ENCODE results near the gene THOP1. TPM values are rescaled to one million over a fixed set of nuclear protein-coding genes. Genes with fewer than 3 reads are reported as not detected.

Gene THOP1
- total RNA-seq, 1 experiment from 2014 or later: 143 TPM

- no TSS peak for BruUV-seq (replicated peaks)
- intact Hi-C loops (cut with micrococcal nuclease; ENCODE audit: unreplicated experiment) (no loop called here), in situ Hi-C loops (cut with HindIII; ENCODE audit: low pct_unique_long_range_greater_than_20kb, low sequenced_read_pairs) (no loop called here)
- ChIA-PET POLR2A (no interaction called here), CTCF (no interaction called here)
- no peak overlapping the region for H3K27ac ChIP-seq (ENCODE audit: low read length)
- ATAC-seq: no peak
- TF ChIP-seq REST (IDR thresholded peaks at IDR 0.05; ENCODE audit: insufficient read depth in 1 of 2, low read depth in 2 of 2, low read length in 1 of 2) (no peak), TCF7L2 (IDR thresholded peaks at IDR 0.05; ENCODE audit: low read depth, low read length) (no peak), SIN3A (IDR thresholded peaks at IDR 0.05; ENCODE audit: borderline replicate concordance, insufficient read depth, low read depth, low read length) (no peak), CTCF (IDR thresholded peaks at IDR 0.05) (no peak), POLR2AphosphoS5 (IDR thresholded peaks at IDR 0.05; ENCODE audit: low read depth, low read length) (no peak)
- no peaks in the 10 kb centered on the region for H3K36me3 ChIP-seq (ENCODE audit: control insufficient read depth, insufficient read depth, low read length)
- H3K9me3 ChIP-seq (ENCODE audit: control insufficient read depth, insufficient read depth, low read depth, low read length): peaks cover 15% of the 10 kb centered on the region
- H3K27me3 ChIP-seq (ENCODE audit: control insufficient read depth, insufficient read depth, low read length): no peaks in the 10 kb centered on the region
- no peak overlapping the region for H3K4me3 ChIP-seq (ENCODE audit: low read depth in 2 of 2, low read length in 2 of 2)
- H3K4me1 ChIP-seq (ENCODE audit: control insufficient read depth, insufficient read depth, low read length): no peaks in the 10 kb centered on the region
- no peak for DNase-seq (ENCODE audit: low read depth, low spot score)
Measured at GRCh38 chr19:2834294-2834871, 49.1 kb downstream of the THOP1 start.

GRCh38 chr19:2837430-2837829 is 52.1 kb downstream of the THOP1 start:
- intact Hi-C loops (cut with micrococcal nuclease; ENCODE audit: unreplicated experiment): no loop called here
- CTCF ChIA-PET: no interaction called here

More at GRCh38 chr19:2837430-2837829, 52.1 kb downstream of the THOP1 start:
- BruUV-seq (replicated peaks): no TSS peak
- TF ChIP-seq SIN3A (IDR thresholded peaks at IDR 0.05; ENCODE audit: borderline replicate concordance, insufficient read depth, low read depth, low read length) (no peak), REST (IDR thresholded peaks at IDR 0.05; ENCODE audit: insufficient read depth in 1 of 2, low read depth in 2 of 2, low read length in 1 of 2) (no peak), TCF7L2 (IDR thresholded peaks at IDR 0.05; ENCODE audit: low read depth, low read length) (no peak), CTCF (IDR thresholded peaks at IDR 0.05) (no peak), POLR2AphosphoS5 (IDR thresholded peaks at IDR 0.05; ENCODE audit: low read depth, low read length) (no peak)
- DNase-seq (ENCODE audit: low read depth, low spot score): no peak
- no peak for ATAC-seq
- in situ Hi-C loops (cut with HindIII; ENCODE audit: low pct_unique_long_range_greater_than_20kb, low sequenced_read_pairs): no loop called here
- H3K4me3 ChIP-seq (ENCODE audit: low read depth in 2 of 2, low read length in 2 of 2): no peak overlapping the region
- no peaks in the 10 kb centered on the region for H3K27me3 ChIP-seq (ENCODE audit: control insufficient read depth, insufficient read depth, low read length)
- POLR2A ChIA-PET: no interaction called here
- H3K9me3 ChIP-seq (ENCODE audit: control insufficient read depth, insufficient read depth, low read depth, low read length): peaks cover 15% of the 10 kb centered on the region
- H3K4me1 ChIP-seq (ENCODE audit: control insufficient read depth, insufficient read depth, low read length): no peaks in the 10 kb centered on the region; the same call in 1 of the 2 replicates
- H3K27ac ChIP-seq (ENCODE audit: low read length): no peak overlapping the region
- no peaks in the 10 kb centered on the region for H3K36me3 ChIP-seq (ENCODE audit: control insufficient read depth, insufficient read depth, low read length)

All from Panc1 (cell line).